ENCODE data around the gene PRRG3.
"Not testable (repeated sequence)": the region's sequence is repeated elsewhere in the genome, so short reads cannot be mapped to it uniquely, and the experiment has no call there.

The PRRG3 gene

DNA sequence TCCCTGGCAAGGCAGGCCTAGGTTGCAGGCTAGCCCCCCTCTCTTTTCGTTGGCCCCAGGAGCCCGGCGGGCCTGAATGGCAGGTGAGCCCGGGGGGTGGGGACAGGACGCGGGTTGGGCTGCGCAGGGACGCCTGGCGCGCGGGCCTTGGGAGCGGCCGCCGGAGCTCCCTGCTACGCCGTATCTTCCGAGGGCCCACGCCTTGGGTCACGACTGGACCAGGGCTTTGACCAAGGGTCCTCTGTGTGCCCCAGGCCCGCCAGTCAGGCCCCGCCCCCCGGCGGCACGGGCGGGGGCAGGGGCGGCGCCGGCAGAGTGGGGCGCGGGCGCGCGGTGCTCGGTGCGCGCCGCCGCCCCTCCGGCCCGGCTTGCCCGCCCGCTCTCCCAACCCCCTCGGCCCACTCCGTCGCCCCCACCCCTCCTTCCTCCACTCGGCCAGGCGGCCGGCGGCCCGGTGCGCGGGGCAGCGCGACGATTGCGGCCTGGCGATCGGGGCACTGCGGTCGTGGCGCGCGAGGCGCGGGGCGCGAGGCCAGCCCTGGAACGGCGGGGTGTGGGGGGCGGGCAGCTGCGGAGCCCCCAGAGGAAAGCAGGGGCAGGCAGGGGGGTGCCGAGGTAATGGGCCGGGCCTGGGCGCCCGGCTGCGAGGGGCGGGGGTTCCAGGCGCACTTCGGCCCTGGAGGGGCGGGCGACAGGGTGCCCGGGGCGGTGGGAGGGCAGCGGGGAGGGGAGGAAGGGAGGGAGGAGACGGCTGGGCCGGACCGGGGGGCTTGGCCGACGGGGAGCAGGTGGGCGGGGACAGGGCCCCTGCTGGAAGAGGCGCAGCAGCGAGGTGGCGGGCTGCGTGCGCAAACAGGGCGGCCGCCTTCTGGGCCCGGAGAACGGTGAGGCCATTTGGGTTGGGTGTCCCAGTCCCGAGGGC, at the start of gene PRRG3:
TSS of gene PRRG3 (plus strand) at position 798 of the 922 bp plus-strand sequence. CDS start 3,357 bp downstream, outside the sequence.
- DNase-seq (ENCODE audit: low read depth, low spot score) = no peak

GRCh38 chrX:151675121-151675746, 20.0 kb upstream of the PRRG3 start:
- no peak for DNase-seq (ENCODE audit: low read depth, low spot score)

- DNase-seq (ENCODE audit: low read depth, low spot score) = no peak
Measured at GRCh38 chrX:151676196-151676595, 19.1 kb upstream of the PRRG3 start.

DNA sequence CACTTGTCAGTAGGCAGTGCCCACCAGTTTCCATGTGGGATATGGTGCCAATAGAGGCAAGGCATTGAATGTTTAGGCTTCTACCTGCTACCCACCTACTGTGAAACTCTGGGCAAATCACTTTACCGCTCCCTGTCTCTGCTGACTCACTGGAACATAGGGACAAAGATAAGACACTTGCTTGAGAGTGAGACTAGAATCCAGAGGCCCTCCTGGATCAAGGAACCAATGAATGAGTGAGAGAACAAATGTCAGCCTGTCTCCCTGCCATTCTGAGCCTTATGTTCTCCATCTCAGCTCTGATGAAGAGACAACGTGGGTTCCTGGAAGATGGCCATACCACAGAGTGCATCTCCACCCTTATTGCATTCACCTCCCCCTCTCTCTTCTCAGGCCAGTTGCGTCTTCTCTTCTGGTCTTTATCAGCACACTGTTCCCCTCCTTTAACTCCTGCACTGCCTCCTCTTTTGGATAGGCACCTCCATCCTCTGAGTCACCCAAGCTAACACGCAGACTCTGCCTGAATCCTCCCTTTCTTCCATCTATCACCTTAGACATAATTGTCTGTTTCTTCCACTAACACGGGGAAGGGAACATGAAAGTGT, 15.4 kb upstream of the PRRG3 start:
- DNase-seq (ENCODE audit: low read depth, low spot score) = no peak

- DNase-seq (ENCODE audit: low read depth, low spot score) = peak; percentile 13
Measured at GRCh38 chrX:151680805-151681204, 14.5 kb upstream of the PRRG3 start.

DNA sequence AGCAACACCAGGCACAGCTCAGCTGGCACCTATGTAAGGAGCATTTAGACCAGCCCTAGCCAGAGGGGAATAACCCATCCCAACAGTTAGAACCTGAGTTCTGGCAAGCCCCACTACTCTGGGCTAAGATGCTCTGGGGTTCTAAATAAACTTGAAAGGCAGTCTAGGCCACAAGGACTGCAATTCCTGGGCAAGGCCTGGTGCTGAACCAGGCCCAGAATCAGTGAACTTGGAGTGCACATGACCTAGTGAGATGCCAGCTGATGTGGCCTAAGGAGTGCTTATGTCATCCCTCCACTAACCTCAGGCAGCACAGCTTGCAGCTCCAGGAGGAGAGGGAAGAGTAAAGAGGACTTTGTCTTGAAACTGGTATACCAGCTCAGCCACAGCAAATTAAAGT, 7.6 kb upstream of the PRRG3 start:
- DNase-seq (ENCODE audit: low read depth, low spot score) = no peak

- no peak for DNase-seq (ENCODE audit: low read depth, low spot score)
Measured at GRCh38 chrX:151688695-151689094, 6.6 kb upstream of the PRRG3 start.

DNA sequence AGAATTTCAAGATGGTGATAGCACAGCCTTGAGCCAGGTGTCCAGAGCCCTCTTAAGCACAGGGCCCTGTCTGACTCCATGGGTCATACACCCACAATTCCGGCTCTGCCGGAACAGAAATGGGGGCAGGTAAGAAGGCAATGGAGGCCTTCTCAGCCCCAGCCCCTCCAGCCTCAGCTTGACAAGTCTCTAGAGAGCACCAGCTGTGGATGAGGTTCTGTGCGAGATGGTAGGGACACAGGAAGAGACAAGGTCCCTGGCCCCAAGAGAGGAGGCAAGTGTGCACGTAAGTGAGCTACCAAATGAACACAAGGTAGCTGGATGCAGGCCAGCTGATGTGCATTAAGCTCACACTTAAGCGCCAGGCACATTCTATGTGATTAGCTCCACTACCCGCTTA, 2.4 kb upstream of the PRRG3 start:
- no peak for DNase-seq (ENCODE audit: low read depth, low spot score)

GRCh38 chrX:151694121-151694520, 1.1 kb upstream of the PRRG3 start:
- no peak for DNase-seq (ENCODE audit: low read depth, low spot score)

DNA sequence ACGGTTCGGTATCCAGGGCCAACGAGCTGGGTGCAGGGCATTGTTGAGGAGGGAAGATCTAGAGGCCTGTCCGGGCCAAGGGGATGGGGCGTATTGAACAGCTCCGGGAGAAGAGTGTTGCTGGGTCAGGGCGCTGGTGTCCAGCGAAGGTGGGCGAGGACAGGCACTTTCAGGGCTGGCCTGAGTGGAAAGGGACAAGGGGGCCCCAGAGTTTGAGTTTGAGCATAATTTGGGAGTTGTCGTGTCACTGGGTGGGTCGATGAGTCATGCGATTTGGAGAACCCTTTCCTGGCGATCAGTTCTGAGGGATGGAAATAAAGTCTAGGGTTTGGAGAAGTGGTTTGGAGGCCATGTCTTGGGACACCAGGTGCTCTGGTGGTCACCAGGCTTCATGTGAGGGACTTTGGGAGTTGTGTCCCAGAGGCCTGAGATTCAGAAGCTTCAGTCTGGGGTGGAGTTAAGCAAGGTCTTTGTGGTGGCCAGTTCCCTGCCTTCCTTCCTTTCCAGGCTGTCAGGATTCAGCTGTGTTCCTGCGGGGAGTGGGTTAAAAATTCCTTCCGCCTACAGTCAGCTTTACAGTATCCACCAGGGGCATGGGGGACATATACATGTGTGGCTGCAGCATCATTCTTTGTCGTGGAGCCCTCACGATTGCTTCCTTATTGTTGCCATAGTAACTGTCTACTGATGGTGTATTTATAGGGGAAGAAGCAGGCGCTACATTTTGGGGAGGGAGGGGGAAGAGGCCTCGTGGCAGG, 504 bp downstream of the PRRG3 start:
- no peak for DNase-seq (ENCODE audit: low read depth, low spot score)

GRCh38 chrX:151697082-151697481, 1.8 kb downstream of the PRRG3 start:
- DNase-seq (ENCODE audit: low read depth, low spot score) = not testable (repeated sequence)

GRCh38 chrX:151697522-151697921, 2.3 kb downstream of the PRRG3 start:
- DNase-seq (ENCODE audit: low read depth, low spot score) = no peak

GRCh38 chrX:151698485-151698884, 3.2 kb downstream of the PRRG3 start:
- no peak for DNase-seq (ENCODE audit: low read depth, low spot score)

- no peak for DNase-seq (ENCODE audit: low read depth, low spot score)
Measured at GRCh38 chrX:151699746-151700145, 4.5 kb downstream of the PRRG3 start.

DNA sequence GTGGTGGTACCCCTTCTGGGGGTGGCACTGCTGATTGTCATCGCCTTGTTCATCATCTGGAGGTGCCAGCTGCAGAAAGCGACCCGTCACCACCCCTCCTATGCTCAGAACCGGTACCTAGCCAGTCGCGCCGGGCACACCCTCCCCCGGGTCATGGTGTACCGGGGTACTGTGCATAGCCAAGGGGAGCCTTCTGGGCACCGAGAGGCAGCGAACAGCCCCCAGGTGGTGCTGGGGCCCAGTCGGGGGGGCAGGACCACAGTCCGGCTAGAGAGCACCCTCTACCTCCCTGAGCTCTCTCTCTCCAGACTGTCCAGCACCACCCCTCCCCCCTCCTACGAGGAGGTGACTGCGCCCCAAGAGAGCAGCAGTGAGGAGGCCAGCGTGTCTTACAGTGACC, 5.3 kb downstream of the PRRG3 start:
- no peak for DNase-seq (ENCODE audit: low read depth, low spot score)

- DNase-seq (ENCODE audit: low read depth, low spot score) = no peak
Measured at GRCh38 chrX:151701071-151701470, 5.8 kb downstream of the PRRG3 start.

GRCh38 chrX:151701531-151701930, 6.3 kb downstream of the PRRG3 start:
- DNase-seq (ENCODE audit: low read depth, low spot score) = no peak

- DNase-seq (ENCODE audit: low read depth, low spot score) = no peak
Measured at GRCh38 chrX:151702026-151702714, 6.9 kb downstream of the PRRG3 start.

DNA sequence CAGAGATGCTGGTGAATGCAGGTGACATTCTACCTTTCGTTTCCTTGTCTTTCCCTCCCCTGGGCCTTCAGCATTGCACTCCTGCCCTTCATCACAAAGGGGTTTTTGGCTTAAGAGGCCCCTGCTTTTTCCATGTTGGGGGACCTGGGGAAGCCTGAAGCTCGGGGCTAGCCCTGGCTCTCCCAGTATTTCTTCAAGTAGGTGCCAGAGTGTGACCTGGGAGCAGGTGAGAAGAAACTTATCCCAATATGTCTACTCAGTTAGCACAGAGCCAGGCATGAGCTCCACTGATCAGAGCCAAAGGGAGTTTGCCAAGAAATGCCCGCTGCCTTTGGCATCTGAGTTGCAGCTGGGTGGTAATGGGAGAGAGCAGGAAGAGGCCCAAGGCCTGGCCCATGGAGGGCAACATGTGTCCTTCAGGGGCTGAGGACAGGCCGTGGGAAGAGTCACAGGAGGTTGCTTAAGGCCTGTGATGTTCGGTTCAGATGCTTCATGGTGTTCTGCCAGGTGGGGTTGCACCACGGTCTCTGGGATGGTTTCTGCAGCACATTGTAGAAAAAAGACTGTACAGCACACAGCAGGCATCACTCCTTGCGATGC, 7.6 kb downstream of the PRRG3 start:
- no peak for DNase-seq (ENCODE audit: low read depth, low spot score)

DNA sequence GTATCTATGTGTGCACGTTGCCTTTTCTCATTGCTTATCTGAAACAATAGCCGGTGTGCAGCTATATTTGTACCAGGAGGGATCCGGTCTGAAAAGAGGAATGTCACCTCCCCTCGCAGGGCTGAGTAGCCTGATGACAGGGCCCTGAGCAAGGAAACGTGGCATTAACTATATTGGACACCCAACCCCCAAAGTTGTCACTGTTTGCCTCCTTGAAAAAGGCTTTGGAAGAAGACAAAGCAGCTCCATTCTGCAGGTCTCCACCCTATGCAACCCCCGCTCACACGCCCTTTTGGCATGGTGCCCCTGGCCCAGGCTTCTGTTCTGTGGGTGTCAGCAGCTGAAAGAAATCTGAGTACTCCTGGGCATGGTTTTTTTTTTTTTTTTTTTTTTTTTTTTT, 8.2 kb downstream of the PRRG3 start:
- no peak for DNase-seq (ENCODE audit: low read depth, low spot score)

Data from activated naive CD8-positive, alpha-beta T cell treated with anti-CD3 and anti-CD28 coated beads, Interleukin-2, amount 50 U/mL, for 16 hours (primary cell).